MCF 10A (cell line): Measurements from ENCODE around the gene GLCCI1. TPM values are rescaled to one million over a fixed set of nuclear protein-coding genes. Genes with fewer than 3 reads are reported as not detected.

ENCODE experiments used
- BruUV-seq: library from RNA; stranded (reverse); fragments of 400-500 nt; replicated peaks from 2 replicates; lab custom pipeline; 2021; lab: Mats Ljungman, UMichigan
- CTCF ChIA-PET: fragments of 300-600 bp; sonication (Branson Sonifier 250); formaldehyde crosslinking; extraction: SDS; loops from one replicate; lab custom pipeline; 2021; ENCODE audit warnings: antibody characterized with exemption, inconsistent platforms; lab: Yijun Ruan, JAX
- POLR2A ChIA-PET: fragments of 300-600, 350-650 bp; sonication (Branson Sonifier 250); formaldehyde crosslinking; extraction: SDS; loops from one replicate; lab custom pipeline; 2020; ENCODE audit warnings: antibody characterized with exemption, inconsistent platforms; lab: Yijun Ruan, JAX
- DNase-seq: peaks from one replicate; pipeline ENCODE4 v3.0.0-alpha.2; 2018; ENCODE audit not compliant: unreplicated experiment
- H3K27ac Mint-ChIP-seq: one replicate; pipeline ENCODE4 v1.8.0; 2022; ENCODE audit warnings: mild to moderate bottlenecking, low read depth, mixed read lengths; ENCODE audit not compliant: unreplicated experiment
- H3K27me3 Mint-ChIP-seq: one replicate; pipeline ENCODE4 v1.8.0; 2022; ENCODE audit warnings: mixed read lengths; ENCODE audit not compliant: insufficient read depth, unreplicated experiment
- H3K36me3 Mint-ChIP-seq: one replicate; pipeline ENCODE4 v1.8.0; 2022; ENCODE audit warnings: mild to moderate bottlenecking, moderate library complexity, mixed read lengths; ENCODE audit not compliant: insufficient read depth, unreplicated experiment
- H3K4me1 Mint-ChIP-seq: one replicate; pipeline ENCODE4 v1.8.0; 2022; ENCODE audit warnings: mixed read lengths; ENCODE audit not compliant: insufficient read depth, unreplicated experiment
- H3K4me3 Mint-ChIP-seq: one replicate; pipeline ENCODE4 v1.8.0; 2022; ENCODE audit warnings: mild to moderate bottlenecking, moderate library complexity, mixed read lengths; ENCODE audit not compliant: unreplicated experiment
- H3K9me3 Mint-ChIP-seq: one replicate; pipeline ENCODE4 v1.8.0; 2022; ENCODE audit warnings: mixed read lengths; ENCODE audit not compliant: unreplicated experiment
- intact Hi-C: fragments of 100-400 bp; cut with micrococcal nuclease; formaldehyde crosslinking; loops from 2 replicates; pipeline ENCODE4 v1.14.1; 2022
- total RNA-seq: library from RNA; stranded (reverse); gene quantifications from 2 replicates; pipeline ENCODE4 v1.2.3, GENCODE V29; 2022
- TF ChIP-seq, protein P1 (sequence below): fragments of 200-600 bp; IDR thresholded peaks from one replicate; pipeline ENCODE4 v1.8.0; 2022; ENCODE audit warnings: antibody characterized with exemption, mild to moderate bottlenecking; ENCODE audit not compliant: unreplicated experiment

GLCCI1 gene
- total RNA-seq, 1 experiment from 2014 or later: 5.3 TPM

DNA sequence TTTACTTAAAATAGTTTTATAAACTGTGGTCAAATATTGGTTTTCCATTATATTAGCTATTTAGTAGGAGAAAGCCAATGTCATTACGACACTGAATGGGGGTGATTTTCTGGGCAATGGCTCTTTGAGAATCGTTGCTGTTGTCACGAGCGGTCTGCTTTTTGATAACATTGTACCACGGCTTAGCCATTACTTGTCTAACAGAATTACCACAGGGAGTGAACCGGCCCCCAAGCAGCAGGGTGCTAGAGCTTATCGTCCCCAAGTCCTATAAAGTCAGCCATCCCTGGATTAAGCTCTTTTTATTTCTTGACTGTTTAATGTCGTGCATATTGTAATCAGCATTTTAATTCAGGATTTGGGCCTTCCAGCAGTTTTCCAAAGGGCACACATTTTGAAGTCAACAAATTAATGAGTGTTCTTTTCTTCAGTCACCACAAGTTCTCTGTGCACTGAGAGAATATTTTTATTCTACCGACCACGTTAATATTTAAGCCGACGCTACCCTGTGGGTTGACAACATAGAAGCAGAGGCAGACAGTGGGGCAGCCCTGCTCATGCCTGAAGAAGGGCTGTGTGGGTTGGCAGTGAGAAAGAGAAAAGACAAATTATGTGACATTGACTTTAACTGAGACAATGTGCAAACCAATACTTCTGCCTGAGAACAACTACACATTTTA is 167.6 kb downstream of the GLCCI1 start:
- no TSS peak for BruUV-seq
- POLR2A ChIA-PET: no interaction called here
- intact Hi-C loops: no loop called here
- H3K4me1 Mint-ChIP-seq: no peaks in the 10 kb centered on the region
- no peaks in the 10 kb centered on the region for H3K36me3 Mint-ChIP-seq
- H3K27me3 Mint-ChIP-seq: no peaks in the 10 kb centered on the region
- no peak overlapping the region for H3K27ac Mint-ChIP-seq
- TF ChIP-seq, protein P1, sequence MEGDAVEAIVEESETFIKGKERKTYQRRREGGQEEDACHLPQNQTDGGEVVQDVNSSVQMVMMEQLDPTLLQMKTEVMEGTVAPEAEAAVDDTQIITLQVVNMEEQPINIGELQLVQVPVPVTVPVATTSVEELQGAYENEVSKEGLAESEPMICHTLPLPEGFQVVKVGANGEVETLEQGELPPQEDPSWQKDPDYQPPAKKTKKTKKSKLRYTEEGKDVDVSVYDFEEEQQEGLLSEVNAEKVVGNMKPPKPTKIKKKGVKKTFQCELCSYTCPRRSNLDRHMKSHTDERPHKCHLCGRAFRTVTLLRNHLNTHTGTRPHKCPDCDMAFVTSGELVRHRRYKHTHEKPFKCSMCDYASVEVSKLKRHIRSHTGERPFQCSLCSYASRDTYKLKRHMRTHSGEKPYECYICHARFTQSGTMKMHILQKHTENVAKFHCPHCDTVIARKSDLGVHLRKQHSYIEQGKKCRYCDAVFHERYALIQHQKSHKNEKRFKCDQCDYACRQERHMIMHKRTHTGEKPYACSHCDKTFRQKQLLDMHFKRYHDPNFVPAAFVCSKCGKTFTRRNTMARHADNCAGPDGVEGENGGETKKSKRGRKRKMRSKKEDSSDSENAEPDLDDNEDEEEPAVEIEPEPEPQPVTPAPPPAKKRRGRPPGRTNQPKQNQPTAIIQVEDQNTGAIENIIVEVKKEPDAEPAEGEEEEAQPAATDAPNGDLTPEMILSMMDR: no peak
- DNase-seq: no peak
- no peaks in the 10 kb centered on the region for H3K9me3 Mint-ChIP-seq
- CTCF ChIA-PET: no interaction called here
- H3K4me3 Mint-ChIP-seq: no peak overlapping the region
